HepG2 (cell line): ENCODE results near the gene MIF4GD. TPM values are rescaled to one million over a fixed set of nuclear protein-coding genes. Genes with fewer than 3 reads are reported as not detected.
A peak's percentile ranks its signal among the peaks of the same experiment; 100 is the strongest.

Experiments
- ASH2L ChIP-seq: fragments of 300-600, 200-600 bp; sonication (generic); IDR thresholded peaks from 2 replicates; pipeline ENCODE4 v1.7.0; 2017; ENCODE audit warnings: low read depth, mild to moderate bottlenecking, moderate library complexity, mixed read lengths, low read length; ENCODE audit not compliant: insufficient read length
- HES4 ChIP-seq: sonication (generic); formaldehyde crosslinking; IDR thresholded peaks from 2 replicates; pipeline ENCODE4 v1.9.0; 2021; ENCODE audit warnings: mild to moderate bottlenecking, missing genetic modification reagents, borderline replicate concordance
- KLF12 ChIP-seq: sonication (generic); formaldehyde crosslinking; IDR thresholded peaks from 2 replicates; pipeline ENCODE4 v1.4.0; 2020; ENCODE audit warnings: missing genetic modification reagents, borderline replicate concordance
- MEF2D ChIP-seq: sonication (generic); formaldehyde crosslinking; IDR thresholded peaks from 2 replicates; pipeline ENCODE4 v1.5.1; 2020; ENCODE audit warnings: mild to moderate bottlenecking, missing genetic modification reagents
- RCOR2 ChIP-seq: IDR thresholded peaks from 2 replicates; pipeline ENCODE4 v1.6.1; 2016; ENCODE audit warnings: missing biosample characterization, missing genetic modification reagents
- RFX1 ChIP-seq: fragments of 450-650 bp; IDR thresholded peaks from 2 replicates; pipeline ENCODE4 v1.6.1; 2017
- SIN3B ChIP-seq: fragments of 150-350 bp; IDR thresholded peaks from 2 replicates; pipeline ENCODE4 v1.6.1; 2014; ENCODE audit warnings: low read length
- SRSF1 ChIP-seq: fragments of 200-400 bp; formaldehyde crosslinking; optimal IDR thresholded peaks from 2 replicates; pipeline ENCODE3; 2017; ENCODE audit warnings: mild to moderate bottlenecking, low read depth, low read length, moderate library complexity
- TEAD2 ChIP-seq: sonication (generic); formaldehyde crosslinking; IDR thresholded peaks from 2 replicates; pipeline ENCODE4 v1.9.0; 2021; ENCODE audit warnings: missing genetic modification reagents
- ZFP1 ChIP-seq: IDR thresholded peaks from 2 replicates; pipeline ENCODE4 v1.6.1; 2016
- ZMYM4 ChIP-seq: sonication (generic); formaldehyde crosslinking; IDR thresholded peaks from 2 replicates; pipeline ENCODE4 v1.8.1; 2023; ENCODE audit warnings: mild to moderate bottlenecking, missing genetic modification reagents
- ZNF274 ChIP-seq: sonication (generic); formaldehyde crosslinking; IDR thresholded peaks from 2 replicates; pipeline ENCODE4 v1.5.1; 2020; ENCODE audit warnings: mild to moderate bottlenecking, missing genetic modification reagents
- ZNF589 ChIP-seq: sonication (generic); formaldehyde crosslinking; conservative IDR thresholded peaks from 2 replicates; pipeline ENCODE4 v1.8.0; 2022; ENCODE audit warnings: mild to moderate bottlenecking, moderate library complexity, missing genetic modification reagents
- ZNF766 ChIP-seq: sonication (generic); formaldehyde crosslinking; IDR thresholded peaks from 2 replicates; pipeline ENCODE4 v1.5.0; 2020; ENCODE audit warnings: missing genetic modification reagents, borderline replicate concordance
- polyA plus RNA-seq, 8 experiments: library from polyadenylated mRNA; depleted of rRNA in 3 of 8; stranded (reverse) in 7 of 8; unstranded in 1 of 8; fragments of >200 nt; fragmentation: Illumina TruSeq in 4 of 8; extraction: Trizol in 4 of 8; gene quantifications; 2 replicates each; pipeline versions ENCODE4 v1.2.1 to v1.2.3, GENCODE V29; 2011 to 2016; ENCODE audit warnings: low read depth in 4 of 8, missing spikeins in 1 of 8, mixed read lengths in 1 of 8; ENCODE audit not compliant: insufficient read depth in 1 of 8
- total RNA-seq, 5 experiments: library from RNA; depleted of rRNA; stranded (reverse); fragments of >200 nt; fragmentation: Illumina TruSeq; extraction: Trizol; gene quantifications; 2 replicates each; pipeline ENCODE4 v1.2.3, GENCODE V29; 2016; ENCODE audit warnings: low read depth in 1 of 5
- TF ChIP-seq, protein P1 (sequence below): sonication (generic); formaldehyde crosslinking; IDR thresholded peaks from 2 replicates; pipeline ENCODE4 v1.4.0; 2020; ENCODE audit warnings: missing genetic modification reagents
- TF ChIP-seq, protein P2 (sequence below): sonication (generic); formaldehyde crosslinking; IDR thresholded peaks from 2 replicates; pipeline ENCODE4 v1.8.0; 2022; ENCODE audit warnings: missing genetic modification reagents, mild to moderate bottlenecking, borderline replicate concordance
- TF ChIP-seq, protein P3 (sequence below): sonication (generic); formaldehyde crosslinking; IDR thresholded peaks from 2 replicates; pipeline ENCODE4 v1.8.0; 2022; ENCODE audit warnings: mild to moderate bottlenecking, missing genetic modification reagents, moderate library complexity
- TF ChIP-seq, protein P4 (sequence below): sonication (generic); formaldehyde crosslinking; IDR thresholded peaks from 2 replicates; pipeline ENCODE4 v1.8.0; 2022; ENCODE audit warnings: missing genetic modification reagents, mild to moderate bottlenecking, inconsistent platforms, borderline replicate concordance
- TF ChIP-seq, protein P5 (sequence below): sonication (generic); formaldehyde crosslinking; conservative IDR thresholded peaks from 2 replicates; pipeline ENCODE4 v1.4.0; 2020; ENCODE audit warnings: missing genetic modification reagents
- TF ChIP-seq, protein P6 (sequence below): sonication (generic); formaldehyde crosslinking; IDR thresholded peaks from 2 replicates; pipeline ENCODE4 v1.4.0; 2020; ENCODE audit warnings: mild to moderate bottlenecking, missing genetic modification reagents
- TF ChIP-seq, protein P7 (sequence below): sonication (generic); formaldehyde crosslinking; IDR thresholded peaks from 2 replicates; pipeline ENCODE4 v1.5.1; 2020; ENCODE audit warnings: mild to moderate bottlenecking, moderate library complexity, missing genetic modification reagents
- TF ChIP-seq, protein P8 (sequence below): sonication (generic); formaldehyde crosslinking; IDR thresholded peaks from 2 replicates; pipeline ENCODE4 v1.5.0; 2020; ENCODE audit warnings: missing genetic modification reagents, mild to moderate bottlenecking, borderline replicate concordance

The MIF4GD gene
- total and polyA plus RNA-seq, 2 of the 13 experiments (the other 11 are each of a cell fraction or from before 2014, with no cell fraction given): 14.0 to 28.0 TPM

DNA sequence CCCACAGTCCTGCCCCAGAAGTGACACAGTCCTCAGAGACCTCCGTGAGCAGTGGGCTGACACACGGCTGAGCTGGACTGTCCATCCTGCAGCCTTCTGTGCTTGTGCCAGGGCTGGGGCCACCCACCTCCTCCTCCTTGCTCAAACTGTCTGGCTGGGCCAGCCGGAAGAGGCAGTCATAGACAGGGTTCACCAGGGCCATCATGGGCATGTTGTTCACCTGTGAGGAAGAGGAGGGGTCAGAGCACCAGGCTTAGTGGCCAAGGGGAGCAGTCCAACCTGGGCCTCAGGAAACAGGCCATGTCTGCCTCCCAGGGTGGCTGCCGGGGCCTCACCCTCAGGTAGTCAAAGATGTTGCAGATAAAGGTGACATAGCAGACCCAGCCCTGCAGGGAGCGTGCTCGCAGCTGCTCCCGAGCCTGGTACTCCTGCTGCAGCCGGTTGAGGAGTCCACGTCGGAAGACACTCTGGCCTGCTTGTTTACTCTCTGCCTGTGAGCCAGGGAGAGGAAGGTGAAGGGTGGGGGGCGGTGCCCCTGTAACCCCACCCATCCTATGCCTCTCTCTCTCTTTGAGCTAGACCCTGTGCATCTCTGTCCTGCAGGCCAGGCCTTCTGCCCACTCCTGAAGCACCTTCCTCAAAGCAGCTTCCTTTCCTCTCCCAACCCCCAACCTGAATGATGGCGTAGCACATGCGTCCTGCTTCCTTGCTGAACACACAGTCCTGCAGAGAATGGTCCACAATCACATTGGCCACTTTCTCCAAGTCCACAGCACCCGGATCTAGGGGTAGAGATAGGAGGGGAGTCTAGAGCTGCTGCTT, 3.4 kb downstream of the MIF4GD start (continued):
- TF ChIP-seq, protein P1, sequence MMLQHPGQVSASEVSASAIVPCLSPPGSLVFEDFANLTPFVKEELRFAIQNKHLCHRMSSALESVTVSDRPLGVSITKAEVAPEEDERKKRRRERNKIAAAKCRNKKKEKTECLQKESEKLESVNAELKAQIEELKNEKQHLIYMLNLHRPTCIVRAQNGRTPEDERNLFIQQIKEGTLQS (CRISPR knock-in tag): no peak
- TF ChIP-seq ZNF274 (CRISPR knock-in tag) (peak; percentile 92), SIN3B (0 out of 2 replicates have a peak, but pooled peaks have one; percentile 23), ZFP1 (CRISPR knock-in tag) (no peak), RFX1 (no peak), ZNF589 (CRISPR knock-in tag) (0 out of 2 replicates have a peak, but pooled peaks have one; percentile 19), KLF12 (CRISPR knock-in tag) (peak; percentile 68; the same call in 1 of the 2 replicates), SRSF1 (peak; percentile 53), ZMYM4 (CRISPR knock-in tag) (peak; percentile 90), HES4 (CRISPR knock-in tag) (no peak), ASH2L (peak; percentile 55), ZNF766 (no peak), TEAD2 (CRISPR knock-in tag) (no peak), MEF2D (CRISPR knock-in tag) (no peak), RCOR2 (CRISPR knock-in tag) (peak; percentile 75; the same call in 1 of the 2 replicates)
- TF ChIP-seq, protein P2, sequence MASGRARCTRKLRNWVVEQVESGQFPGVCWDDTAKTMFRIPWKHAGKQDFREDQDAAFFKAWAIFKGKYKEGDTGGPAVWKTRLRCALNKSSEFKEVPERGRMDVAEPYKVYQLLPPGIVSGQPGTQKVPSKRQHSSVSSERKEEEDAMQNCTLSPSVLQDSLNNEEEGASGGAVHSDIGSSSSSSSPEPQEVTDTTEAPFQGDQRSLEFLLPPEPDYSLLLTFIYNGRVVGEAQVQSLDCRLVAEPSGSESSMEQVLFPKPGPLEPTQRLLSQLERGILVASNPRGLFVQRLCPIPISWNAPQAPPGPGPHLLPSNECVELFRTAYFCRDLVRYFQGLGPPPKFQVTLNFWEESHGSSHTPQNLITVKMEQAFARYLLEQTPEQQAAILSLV: peak; percentile 72; the same call in 1 of the 2 replicates
- TF ChIP-seq, protein P3, sequence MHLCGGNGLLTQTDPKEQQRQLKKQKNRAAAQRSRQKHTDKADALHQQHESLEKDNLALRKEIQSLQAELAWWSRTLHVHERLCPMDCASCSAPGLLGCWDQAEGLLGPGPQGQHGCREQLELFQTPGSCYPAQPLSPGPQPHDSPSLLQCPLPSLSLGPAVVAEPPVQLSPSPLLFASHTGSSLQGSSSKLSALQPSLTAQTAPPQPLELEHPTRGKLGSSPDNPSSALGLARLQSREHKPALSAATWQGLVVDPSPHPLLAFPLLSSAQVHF (CRISPR knock-in tag): no peak
- TF ChIP-seq, protein P4, sequence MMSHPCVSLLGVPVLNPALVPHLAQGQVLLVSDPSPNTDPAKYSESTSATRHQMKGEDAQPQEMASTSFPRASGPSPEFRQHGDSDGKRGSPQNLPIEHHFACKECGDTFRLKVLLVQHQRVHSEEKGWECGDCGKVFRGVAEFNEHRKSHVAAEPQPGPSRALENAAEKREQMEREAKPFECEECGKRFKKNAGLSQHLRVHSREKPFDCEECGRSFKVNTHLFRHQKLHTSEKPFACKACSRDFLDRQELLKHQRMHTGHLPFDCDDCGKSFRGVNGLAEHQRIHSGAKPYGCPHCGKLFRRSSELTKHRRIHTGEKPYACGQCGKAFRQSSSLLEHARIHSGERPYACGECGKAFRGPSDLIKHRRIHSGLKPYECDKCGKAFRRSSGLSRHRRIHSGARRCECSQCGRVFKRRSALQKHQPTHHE (CRISPR knock-in tag): no peak
- TF ChIP-seq, protein P5, sequence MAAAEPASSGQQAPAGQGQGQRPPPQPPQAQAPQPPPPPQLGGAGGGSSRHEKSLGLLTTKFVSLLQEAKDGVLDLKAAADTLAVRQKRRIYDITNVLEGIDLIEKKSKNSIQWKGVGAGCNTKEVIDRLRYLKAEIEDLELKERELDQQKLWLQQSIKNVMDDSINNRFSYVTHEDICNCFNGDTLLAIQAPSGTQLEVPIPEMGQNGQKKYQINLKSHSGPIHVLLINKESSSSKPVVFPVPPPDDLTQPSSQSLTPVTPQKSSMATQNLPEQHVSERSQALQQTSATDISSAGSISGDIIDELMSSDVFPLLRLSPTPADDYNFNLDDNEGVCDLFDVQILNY (CRISPR knock-in tag): no peak
- TF ChIP-seq, protein P6, sequence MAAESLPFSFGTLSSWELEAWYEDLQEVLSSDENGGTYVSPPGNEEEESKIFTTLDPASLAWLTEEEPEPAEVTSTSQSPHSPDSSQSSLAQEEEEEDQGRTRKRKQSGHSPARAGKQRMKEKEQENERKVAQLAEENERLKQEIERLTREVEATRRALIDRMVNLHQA (CRISPR knock-in tag): no peak
- TF ChIP-seq, protein P7, sequence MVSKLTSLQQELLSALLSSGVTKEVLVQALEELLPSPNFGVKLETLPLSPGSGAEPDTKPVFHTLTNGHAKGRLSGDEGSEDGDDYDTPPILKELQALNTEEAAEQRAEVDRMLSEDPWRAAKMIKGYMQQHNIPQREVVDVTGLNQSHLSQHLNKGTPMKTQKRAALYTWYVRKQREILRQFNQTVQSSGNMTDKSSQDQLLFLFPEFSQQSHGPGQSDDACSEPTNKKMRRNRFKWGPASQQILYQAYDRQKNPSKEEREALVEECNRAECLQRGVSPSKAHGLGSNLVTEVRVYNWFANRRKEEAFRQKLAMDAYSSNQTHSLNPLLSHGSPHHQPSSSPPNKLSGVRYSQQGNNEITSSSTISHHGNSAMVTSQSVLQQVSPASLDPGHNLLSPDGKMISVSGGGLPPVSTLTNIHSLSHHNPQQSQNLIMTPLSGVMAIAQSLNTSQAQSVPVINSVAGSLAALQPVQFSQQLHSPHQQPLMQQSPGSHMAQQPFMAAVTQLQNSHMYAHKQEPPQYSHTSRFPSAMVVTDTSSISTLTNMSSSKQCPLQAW (CRISPR knock-in tag): no peak; the same call in 1 of the 2 replicates
- TF ChIP-seq, protein P8, sequence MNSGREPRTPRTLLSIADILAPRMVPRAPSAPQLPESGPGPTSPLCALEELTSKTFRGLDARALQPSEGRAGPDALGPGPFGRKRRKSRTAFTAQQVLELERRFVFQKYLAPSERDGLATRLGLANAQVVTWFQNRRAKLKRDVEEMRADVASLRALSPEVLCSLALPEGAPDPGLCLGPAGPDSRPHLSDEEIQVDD (CRISPR knock-in tag): peak; percentile 28; the same call in 1 of the 2 replicates
